Activated CD4-positive, alpha-beta T cell treated with anti-CD3 and anti-CD28 coated beads for 36 hours (primary cell): ENCODE measurements around the gene SPATA2. TPM values are rescaled to one million over a fixed set of nuclear protein-coding genes. Genes with fewer than 3 reads are reported as not detected.
"Not testable (repeated sequence)": the region's sequence is repeated elsewhere in the genome, so short reads cannot be mapped to it uniquely, and the experiment has no call there.

Experiments used
- ATAC-seq: fragments of 200-7000 bp; cut with Tn5 transposase; one replicate; pipeline ENCODE4 v1.10.0; 2021; ENCODE audit warnings: mild to moderate bottlenecking, moderate library complexity
- CTCF ChIA-PET: fragments of 350-600 bp; sonication (Branson Sonifier 250); formaldehyde crosslinking; loops from one replicate; lab custom pipeline; 2021; ENCODE audit warnings: antibody characterized with exemption; lab: Charles Lee
- POLR2A ChIA-PET: fragments of 350-600 bp; sonication (Branson Sonifier 250); formaldehyde crosslinking; loops from one replicate; lab custom pipeline; 2021; ENCODE audit warnings: antibody characterized with exemption, inconsistent platforms; lab: Charles Lee
- DNase-seq: peaks from one replicate; pipeline ENCODE4 v3.0.0-alpha.2; 2020
- H3K27ac Mint-ChIP-seq: one replicate; pipeline ENCODE4 v1.8.0; 2021; ENCODE audit warnings: mixed read lengths
- H3K27me3 Mint-ChIP-seq: one replicate; pipeline ENCODE4 v1.8.0; 2021; ENCODE audit warnings: mixed read lengths
- H3K36me3 Mint-ChIP-seq: one replicate; pipeline ENCODE4 v1.8.0; 2021; ENCODE audit warnings: low read depth, mixed read lengths
- H3K4me1 Mint-ChIP-seq: one replicate; pipeline ENCODE4 v1.8.0; 2021; ENCODE audit warnings: mixed read lengths
- H3K4me3 Mint-ChIP-seq: one replicate; pipeline ENCODE4 v1.8.0; 2021; ENCODE audit warnings: mild to moderate bottlenecking, moderate library complexity, mixed read lengths
- H3K9me3 Mint-ChIP-seq: one replicate; pipeline ENCODE4 v1.8.0; 2021; ENCODE audit warnings: low read depth, mixed read lengths
- intact Hi-C, 2 experiments: fragments of 100-400 bp; cut with DNase I in 1 of 2; cut with micrococcal nuclease in 1 of 2; formaldehyde crosslinking; loops; one replicate each; pipeline versions ENCODE4 v1.14.2 to v1.15.1; 2022 to 2024; cut with DNase I, micrococcal nuclease
- total RNA-seq, 2 experiments: library from RNA; stranded (reverse); gene quantifications; one replicate each; pipeline ENCODE4 v1.2.3, GENCODE V29; 2021

SPATA2 gene, protein sequence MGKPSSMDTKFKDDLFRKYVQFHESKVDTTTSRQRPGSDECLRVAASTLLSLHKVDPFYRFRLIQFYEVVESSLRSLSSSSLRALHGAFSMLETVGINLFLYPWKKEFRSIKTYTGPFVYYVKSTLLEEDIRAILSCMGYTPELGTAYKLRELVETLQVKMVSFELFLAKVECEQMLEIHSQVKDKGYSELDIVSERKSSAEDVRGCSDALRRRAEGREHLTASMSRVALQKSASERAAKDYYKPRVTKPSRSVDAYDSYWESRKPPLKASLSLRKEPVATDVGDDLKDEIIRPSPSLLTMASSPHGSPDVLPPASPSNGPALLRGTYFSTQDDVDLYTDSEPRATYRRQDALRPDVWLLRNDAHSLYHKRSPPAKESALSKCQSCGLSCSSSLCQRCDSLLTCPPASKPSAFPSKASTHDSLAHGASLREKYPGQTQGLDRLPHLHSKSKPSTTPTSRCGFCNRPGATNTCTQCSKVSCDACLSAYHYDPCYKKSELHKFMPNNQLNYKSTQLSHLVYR
- total RNA-seq: 10 to 100 TPM in 1 of 2 experiments, 1 to 10 TPM in 1; 8.7 to 10.1 TPM

DNA sequence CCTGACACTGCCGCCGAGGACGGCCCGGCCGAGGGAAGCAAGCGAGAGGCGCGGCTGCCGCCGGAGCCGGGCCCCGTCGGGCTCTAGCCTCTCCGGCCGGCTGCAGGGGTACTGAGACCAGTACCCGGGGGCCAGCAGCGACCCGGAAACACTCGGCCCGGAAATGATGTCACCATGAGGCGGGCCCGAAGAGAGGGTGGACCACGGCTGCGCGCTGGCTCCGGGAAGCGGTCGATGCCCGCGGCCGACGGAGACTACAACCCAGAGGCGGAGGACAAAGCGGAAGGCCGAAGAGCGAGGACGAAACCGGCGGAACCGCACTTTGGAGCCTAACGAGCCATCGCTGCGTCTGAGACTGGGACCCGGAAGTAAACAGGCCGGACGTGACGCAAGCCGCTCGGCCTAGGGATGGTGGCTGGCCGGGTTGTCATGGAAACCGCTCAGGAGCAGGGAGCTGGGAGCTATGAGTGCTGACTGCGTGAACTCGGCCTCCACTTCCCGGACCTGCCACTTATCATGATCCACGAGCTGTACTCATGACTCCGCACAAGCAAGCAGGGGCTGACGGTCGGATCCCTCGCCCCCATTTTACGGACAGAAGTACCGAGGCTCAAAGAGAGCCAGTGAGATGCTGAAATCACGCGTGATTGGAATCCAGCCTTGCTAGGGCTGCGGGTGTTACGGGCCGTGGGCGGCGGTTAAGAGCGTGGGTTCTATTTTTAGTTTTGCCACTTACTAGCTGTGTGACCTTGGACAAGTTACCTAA lies at the start of gene SPATA2:
Gene SPATA2, minus strand, starts transcription at position 150 of the 766 bp plus-strand sequence. CDS start 7,039 bp downstream, outside the sequence.
- POLR2A ChIA-PET: interaction anchor here (1.5 to 1.7 kb wide), 2 partner anchors 21 to 22 kb away, joined by 4 to 5 read pairs; partner anchors contain the start of gene RNF114
- Mint-ChIP-seq H3K9me3 (no peaks in the 10 kb centered on the region), H3K27ac (peak within 1 kb of the TSS; percentile 100), H3K36me3 (no peaks in the 10 kb centered on the region), H3K4me3 (peak within 1 kb of the TSS; percentile 99), H3K4me1 (peaks cover 27% of the 10 kb centered on the region), H3K27me3 (no peaks in the 10 kb centered on the region)
- CTCF ChIA-PET: interaction anchor here (0.6 to 1.7 kb wide), 14 partner anchors 11 to 432 kb away, joined by 3 to 7 read pairs (median 4); partner anchors contain the start of gene RNF114
- DNase-seq (peak; percentile 96), ATAC-seq (peak; percentile 83)
- intact Hi-C loops: loop anchor here in 1 of 2 experiments (1.0 to 2.0 kb wide), 8 partner anchors 13 to 869 kb away; partner anchors contain the start of genes B4GALT5, CSE1L, PEDS1 and RNF114

DNA sequence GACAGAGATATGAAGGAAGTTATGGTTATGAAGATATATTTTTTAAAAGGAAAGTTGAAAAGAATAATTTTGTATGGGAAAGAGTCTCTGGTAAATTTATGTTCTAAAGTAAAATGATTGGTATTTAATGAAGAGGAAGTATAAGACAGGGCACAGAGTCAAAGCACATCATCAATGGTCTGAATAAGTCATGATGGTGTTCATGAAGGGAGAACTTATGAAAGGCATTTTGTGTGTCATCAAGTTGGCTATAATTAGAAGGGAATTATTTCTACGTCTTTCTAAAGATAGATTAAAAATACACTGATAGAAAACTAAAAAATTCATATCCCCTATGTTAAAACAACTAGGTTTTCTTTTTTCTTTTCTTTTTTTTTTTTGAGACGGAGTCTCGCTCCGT lies 46.1 kb upstream of the SPATA2 start:
- CTCF ChIA-PET: interaction anchor here (0.6 kb wide), 1 partner anchor 110 kb away, joined by 3 read pairs; no protein-coding TSS in a partner anchor
- POLR2A ChIA-PET: interaction anchor here (0.6 kb wide), 1 partner anchor 20 kb away, joined by 8 read pairs; no protein-coding TSS in a partner anchor

DNA sequence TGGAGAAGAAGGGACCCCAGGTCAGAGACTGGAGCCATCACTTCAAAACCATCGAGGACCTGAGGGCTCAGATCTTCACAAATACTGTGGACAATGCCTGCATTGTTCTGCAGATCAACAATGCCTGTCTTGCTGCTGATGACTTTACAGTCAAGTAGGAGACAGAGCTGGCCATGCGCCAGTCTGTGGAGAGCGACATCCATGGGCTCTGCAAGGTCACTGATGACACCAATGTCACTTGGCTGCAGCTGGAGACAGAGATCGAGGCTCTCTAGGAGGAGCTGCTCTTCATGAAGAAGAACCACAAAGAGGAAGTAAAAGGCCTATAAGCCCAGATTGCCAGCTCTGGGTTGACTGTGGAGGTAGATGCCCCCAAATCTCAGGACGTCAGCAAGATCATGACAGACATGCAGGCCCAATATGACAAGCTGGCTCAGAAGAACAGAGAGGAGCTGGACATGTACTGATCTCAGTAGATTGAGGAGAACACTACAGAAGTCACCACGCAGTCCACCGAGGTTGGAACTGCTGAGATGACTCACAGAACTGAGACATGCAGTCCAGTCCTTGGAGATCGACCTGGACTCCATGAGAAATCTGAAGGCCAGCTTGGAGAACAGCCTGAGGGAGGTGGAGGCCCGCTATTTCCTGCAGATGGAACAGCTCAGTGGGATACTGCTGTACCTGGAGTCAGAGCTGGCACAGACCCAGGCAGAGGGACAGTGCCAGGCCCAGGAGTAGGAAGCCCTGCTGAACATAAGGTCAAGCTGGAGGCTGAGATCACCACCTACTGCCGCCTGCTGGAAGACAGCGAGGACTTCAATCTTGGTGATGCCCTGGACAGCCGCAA lies 42.0 kb upstream of the SPATA2 start:
- POLR2A ChIA-PET, H3K4me1 Mint-ChIP-seq, ATAC-seq, DNase-seq, H3K27me3 Mint-ChIP-seq, H3K9me3 Mint-ChIP-seq, H3K4me3 Mint-ChIP-seq, intact Hi-C loops: not testable (repeated sequence)
- Mint-ChIP-seq H3K27ac (peak overlapping the region; percentile 49), H3K36me3 (peaks cover 35% of the 10 kb centered on the region)
- CTCF ChIA-PET: interaction anchor here (0.6 to 0.8 kb wide), 2 partner anchors 295 to 747 kb away, joined by 4 read pairs; no protein-coding TSS in a partner anchor

More for the DNA sequence above, 46.1 kb upstream of the SPATA2 start:
- Mint-ChIP-seq H3K4me1 (peaks cover 6% of the 10 kb centered on the region), H3K27ac (no peak overlapping the region), H3K27me3 (no peaks in the 10 kb centered on the region), H3K4me3 (no peak overlapping the region), H3K9me3 (no peaks in the 10 kb centered on the region), H3K36me3 (peaks cover 18% of the 10 kb centered on the region)
- intact Hi-C loops: no loop called here
- no peak for ATAC-seq
- DNase-seq: no peak

DNA sequence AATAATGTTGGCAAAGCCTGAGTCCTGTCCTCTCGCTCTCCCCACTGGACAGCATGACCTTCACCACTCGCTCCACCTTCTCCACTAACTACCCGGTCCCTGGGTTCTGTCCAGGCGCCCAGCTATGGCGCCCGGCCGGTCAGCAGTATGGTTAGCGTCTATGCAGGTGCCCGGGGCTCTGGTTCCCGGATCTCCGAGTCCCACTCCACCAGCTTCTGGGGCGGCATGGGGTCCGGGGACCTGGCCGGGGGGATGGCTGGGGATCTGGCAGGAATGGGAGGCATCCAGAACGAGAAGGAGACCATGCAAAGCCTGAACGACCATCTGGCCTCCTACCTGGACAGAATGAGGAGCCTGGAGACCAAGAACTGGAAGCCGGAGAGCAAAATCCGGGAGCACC lies 41.4 kb upstream of the SPATA2 start:
- Mint-ChIP-seq H3K27ac (no peak overlapping the region), H3K4me3 (no peak overlapping the region), H3K27me3 (no peaks in the 10 kb centered on the region), H3K36me3 (peaks cover 39% of the 10 kb centered on the region), H3K4me1 (peaks cover 6% of the 10 kb centered on the region), H3K9me3 (no peaks in the 10 kb centered on the region)
- ChIA-PET CTCF (no interaction called here), POLR2A (no interaction called here)
- DNase-seq (no peak), ATAC-seq (no peak)
- intact Hi-C loops: no loop called here

DNA sequence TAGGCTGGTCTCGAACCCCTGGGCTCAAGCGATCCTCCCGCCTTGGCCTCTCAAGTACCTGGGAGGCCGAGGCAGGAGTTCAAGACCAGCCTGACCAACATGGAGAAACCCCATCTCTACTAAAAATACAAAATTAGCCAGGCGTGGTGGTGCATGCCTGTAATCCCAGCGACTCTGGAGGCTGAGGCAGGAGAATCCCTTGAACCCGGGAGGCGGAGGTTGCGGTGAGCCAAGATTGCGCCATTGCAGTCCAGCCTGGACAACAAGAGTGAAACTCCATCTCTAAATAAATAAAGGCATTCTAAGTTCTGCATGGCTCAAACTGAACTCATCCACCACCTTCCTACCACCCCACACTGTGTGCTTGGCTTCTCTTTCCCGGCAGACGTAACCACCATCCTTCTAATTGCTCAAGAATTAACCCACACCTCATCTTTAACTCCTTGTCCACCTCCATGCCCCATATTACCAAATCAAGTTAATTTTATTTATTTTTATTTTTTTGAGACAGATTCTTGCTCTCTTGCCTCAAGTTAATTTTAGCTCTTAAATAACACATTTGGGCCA lies 40.6 kb upstream of the SPATA2 start:
- DNase-seq, H3K27ac Mint-ChIP-seq, POLR2A ChIA-PET, H3K9me3 Mint-ChIP-seq, intact Hi-C loops, H3K4me3 Mint-ChIP-seq, ATAC-seq, H3K27me3 Mint-ChIP-seq, CTCF ChIA-PET: not testable (repeated sequence)
- Mint-ChIP-seq H3K36me3 (peaks cover 41% of the 10 kb centered on the region), H3K4me1 (peaks cover 11% of the 10 kb centered on the region)

DNA sequence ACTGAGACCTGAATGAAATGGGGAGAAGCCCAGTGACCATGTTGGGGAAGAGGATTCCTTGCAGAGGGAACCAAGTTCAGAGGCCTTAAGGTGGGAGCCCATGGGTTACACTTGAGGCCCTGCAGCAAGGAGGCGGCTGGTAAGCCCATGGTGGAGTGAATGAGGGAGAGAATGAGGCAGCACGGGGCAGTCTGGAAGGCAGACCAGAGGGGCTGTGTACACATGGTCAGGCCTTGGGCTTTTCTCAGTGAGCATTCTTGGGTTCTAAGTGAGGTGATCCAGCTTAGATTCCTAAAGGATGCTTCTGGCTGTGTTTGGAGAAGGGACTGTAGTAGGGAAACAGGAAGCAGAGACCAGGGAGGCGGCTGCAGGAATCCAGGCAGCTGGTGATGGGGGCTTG lies 39.8 kb upstream of the SPATA2 start:
- H3K4me3 Mint-ChIP-seq: no peak overlapping the region
- H3K9me3 Mint-ChIP-seq: no peaks in the 10 kb centered on the region
- POLR2A ChIA-PET: no interaction called here
- H3K4me1 Mint-ChIP-seq: peaks cover 18% of the 10 kb centered on the region
- ATAC-seq (no peak), DNase-seq (no peak)
- H3K36me3 Mint-ChIP-seq: peaks cover 48% of the 10 kb centered on the region
- H3K27ac Mint-ChIP-seq: no peak overlapping the region
- CTCF ChIA-PET: no interaction called here
- no peaks in the 10 kb centered on the region for H3K27me3 Mint-ChIP-seq
- intact Hi-C loops: no loop called here

DNA sequence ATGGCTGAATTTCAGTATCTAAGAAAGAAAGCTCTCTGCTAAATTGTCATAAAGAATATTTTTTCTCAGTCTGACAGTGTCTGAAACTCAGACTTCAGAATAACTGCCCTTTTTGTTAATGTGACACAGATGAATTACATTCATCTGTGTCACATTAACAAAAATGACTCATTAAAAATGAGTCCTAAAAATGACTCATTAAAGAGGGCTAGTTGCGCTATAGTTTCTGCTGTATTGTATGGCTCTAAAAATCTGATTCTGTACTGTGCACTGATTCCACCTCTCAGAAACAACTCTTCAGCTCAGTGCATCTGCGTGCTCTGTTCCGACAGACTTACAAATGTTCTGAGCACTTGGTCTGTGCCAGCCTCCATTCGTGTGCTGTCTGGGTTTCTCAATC lies 35.8 kb upstream of the SPATA2 start:
- Mint-ChIP-seq H3K4me3 (no peak overlapping the region), H3K9me3 (no peaks in the 10 kb centered on the region), H3K36me3 (peaks cover 57% of the 10 kb centered on the region), H3K4me1 (peaks cover 17% of the 10 kb centered on the region), H3K27me3 (no peaks in the 10 kb centered on the region), H3K27ac (peak overlapping the region; percentile 39)
- intact Hi-C loops: loop anchor here (1.0 kb wide), 1 partner anchor 15 kb away; the partner anchor contains the start of gene RNF114 (in 2 of the 2)
- ATAC-seq (peak; percentile 93), DNase-seq (no peak)
- ChIA-PET POLR2A (interaction anchor here (0.5 to 0.6 kb wide), 3 partner anchors 8 to 11 kb away, joined by 4 to 9 read pairs (median 5); no protein-coding TSS in a partner anchor), CTCF (interaction anchor here (0.5 to 1.3 kb wide), 7 partner anchors 9 to 155 kb away, joined by 3 to 8 read pairs (median 3); no protein-coding TSS in a partner anchor)

DNA sequence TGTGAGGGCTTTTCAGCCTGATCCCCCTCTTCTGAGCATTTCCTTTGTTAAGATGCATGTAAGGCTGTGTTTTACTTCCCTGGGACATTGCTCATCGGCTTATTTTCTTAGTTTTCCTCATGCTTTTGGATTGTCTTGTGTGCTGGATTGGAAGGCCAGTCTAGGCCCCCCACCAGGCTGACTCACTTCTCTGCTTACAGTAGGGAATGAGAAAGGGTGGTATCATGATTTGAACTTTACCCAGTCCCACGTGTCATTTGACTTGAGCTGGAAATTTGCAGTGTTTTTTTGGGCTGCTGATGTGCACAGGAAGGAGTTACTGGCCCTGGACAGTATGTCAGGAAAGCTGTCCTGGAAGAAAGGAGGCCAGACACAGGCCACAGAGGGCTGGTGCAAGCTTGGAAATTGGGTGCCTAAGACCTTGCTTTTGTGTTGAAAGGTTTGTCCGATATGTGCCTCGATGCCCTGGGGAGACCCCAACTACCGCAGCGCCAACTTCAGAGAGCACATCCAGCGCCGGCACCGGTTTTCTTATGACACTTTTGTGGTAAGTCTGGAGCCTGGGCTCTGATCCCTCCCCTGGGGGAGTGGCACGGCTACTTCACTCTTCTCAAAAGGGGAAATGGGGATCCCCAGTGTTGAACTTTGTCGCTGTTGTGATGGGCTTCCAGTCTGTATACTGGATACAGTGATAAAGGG lies 33.6 kb upstream of the SPATA2 start:
- Mint-ChIP-seq H3K4me3 (no peak overlapping the region), H3K27ac (no peak overlapping the region), H3K27me3 (no peaks in the 10 kb centered on the region), H3K9me3 (no peaks in the 10 kb centered on the region), H3K36me3 (peaks cover 63% of the 10 kb centered on the region), H3K4me1 (peaks cover 20% of the 10 kb centered on the region)
- POLR2A ChIA-PET: no interaction called here
- intact Hi-C loops: no loop called here
- DNase-seq: no peak
- ATAC-seq: no peak
- CTCF ChIA-PET: no interaction called here

DNA sequence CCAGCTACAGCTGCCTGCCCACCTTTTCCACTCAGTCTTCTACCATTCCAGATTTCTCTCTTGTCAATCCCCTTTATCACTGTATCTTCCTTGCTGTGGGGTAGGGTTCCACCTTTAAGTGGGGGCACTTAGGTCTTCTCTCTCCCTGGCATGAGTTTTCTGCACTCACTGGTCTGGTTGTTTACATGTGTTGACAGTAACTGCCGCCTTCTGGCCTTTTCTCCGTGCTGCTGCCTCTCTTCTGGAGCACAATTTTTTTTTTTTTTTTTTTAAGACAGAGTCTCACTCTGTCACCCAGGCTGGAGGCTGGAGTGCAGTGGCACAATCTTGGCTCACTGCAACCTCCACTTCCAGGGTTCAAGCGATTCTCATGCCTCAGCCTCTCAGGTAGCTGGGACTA lies 32.8 kb upstream of the SPATA2 start:
- CTCF ChIA-PET: no interaction called here
- Mint-ChIP-seq H3K4me3 (no peak overlapping the region), H3K9me3 (no peaks in the 10 kb centered on the region), H3K4me1 (peaks cover 20% of the 10 kb centered on the region), H3K27me3 (no peaks in the 10 kb centered on the region), H3K36me3 (peaks cover 65% of the 10 kb centered on the region), H3K27ac (no peak overlapping the region)
- intact Hi-C loops: no loop called here
- DNase-seq (no peak), ATAC-seq (no peak)
- POLR2A ChIA-PET: no interaction called here
